ENCODE results near the gene SLC16A11. TPM values are rescaled to one million over a fixed set of nuclear protein-coding genes. Genes with fewer than 3 reads are reported as not detected.

SLC16A11 gene
- total and polyA plus RNA-seq, 9 of the 15 experiments (the other 6 are each of a cell fraction or from before 2014, with no cell fraction given): not detected

- peak; percentile 98 for TF ChIP-seq MGA (IDR thresholded peaks at IDR 0.05)
- no peak for TF ChIP-seq ZNF277 (CRISPR knock-in tag; IDR thresholded peaks at IDR 0.05; ENCODE audit: borderline replicate concordance)
- TF ChIP-seq RAD21 (CRISPR knock-in tag; conservative IDR thresholded peaks at IDR 0.05 in 1 of 2, IDR thresholded peaks at IDR 0.05 in 1 of 2): no peak
- no peak for TF ChIP-seq POLR3A (IDR thresholded peaks at IDR 0.05; ENCODE audit: borderline replicate concordance, extremely low read depth, insufficient read depth, insufficient read length)
- TF ChIP-seq RBM39 (optimal IDR thresholded peaks at IDR 0.05; ENCODE audit: low read depth, low read length): no peak
- no peak for TF ChIP-seq ZBTB26 (CRISPR knock-in tag; IDR thresholded peaks at IDR 0.05)
- no peak for TF ChIP-seq CLOCK (CRISPR knock-in tag; IDR thresholded peaks at IDR 0.05; ENCODE audit: borderline replicate concordance)
Observed at GRCh38 chr17:7023576-7024401, 20.1 kb downstream of the SLC16A11 start (continued).
